Fibroblast of skin of back (primary cell): Measurements from ENCODE around the gene CDC20.
A peak's percentile ranks its signal among the peaks of the same experiment; 100 is the strongest.
"Not testable (repeated sequence)": the region's sequence is repeated elsewhere in the genome, so short reads cannot be mapped to it uniquely, and the experiment has no call there.

ENCODE experiments used
- DNase-seq: peaks from one replicate; pipeline ENCODE4 v3.0.0-alpha.2; 2013

The CDC20 gene

DNA sequence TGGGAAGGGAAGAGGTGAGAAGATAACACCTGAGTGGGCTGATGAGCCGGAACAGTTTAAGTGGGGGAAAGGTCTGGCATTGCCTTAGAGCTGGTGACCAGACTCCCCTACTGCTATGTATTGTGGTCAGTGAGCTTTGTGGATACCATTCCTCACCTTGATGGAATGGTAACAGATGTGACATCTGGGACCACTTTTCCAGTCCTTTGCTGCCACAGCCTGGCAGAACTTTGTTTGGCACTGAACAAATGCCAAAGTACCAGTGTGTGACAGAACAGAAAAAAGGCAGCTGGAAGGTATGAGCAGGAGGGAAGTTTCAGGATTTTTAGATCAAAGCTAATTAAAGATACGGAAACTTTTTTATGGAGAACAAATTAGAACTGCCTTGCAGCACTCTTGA lies 24.7 kb downstream of the CDC20 start:
- no peak for DNase-seq

DNA sequence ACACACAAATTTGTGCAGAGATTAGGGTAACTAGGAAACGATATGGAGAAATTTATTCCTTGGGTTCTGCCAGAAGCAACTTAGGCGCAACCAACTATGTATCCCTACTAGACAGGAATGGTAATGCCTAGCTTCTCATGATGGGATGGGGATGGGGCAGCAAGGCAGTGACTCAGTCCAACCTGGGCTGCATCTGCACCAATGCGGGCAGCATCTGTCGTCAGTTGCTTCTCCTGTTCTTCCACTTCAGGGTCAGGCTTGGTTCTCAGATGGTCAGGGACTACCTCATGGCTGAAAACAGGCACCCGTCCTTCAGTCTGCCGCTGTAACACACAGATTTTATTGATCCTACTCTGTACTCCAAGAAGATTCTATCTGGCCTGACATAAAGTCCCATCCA lies 27.9 kb downstream of the CDC20 start:
- no peak for DNase-seq

DNA sequence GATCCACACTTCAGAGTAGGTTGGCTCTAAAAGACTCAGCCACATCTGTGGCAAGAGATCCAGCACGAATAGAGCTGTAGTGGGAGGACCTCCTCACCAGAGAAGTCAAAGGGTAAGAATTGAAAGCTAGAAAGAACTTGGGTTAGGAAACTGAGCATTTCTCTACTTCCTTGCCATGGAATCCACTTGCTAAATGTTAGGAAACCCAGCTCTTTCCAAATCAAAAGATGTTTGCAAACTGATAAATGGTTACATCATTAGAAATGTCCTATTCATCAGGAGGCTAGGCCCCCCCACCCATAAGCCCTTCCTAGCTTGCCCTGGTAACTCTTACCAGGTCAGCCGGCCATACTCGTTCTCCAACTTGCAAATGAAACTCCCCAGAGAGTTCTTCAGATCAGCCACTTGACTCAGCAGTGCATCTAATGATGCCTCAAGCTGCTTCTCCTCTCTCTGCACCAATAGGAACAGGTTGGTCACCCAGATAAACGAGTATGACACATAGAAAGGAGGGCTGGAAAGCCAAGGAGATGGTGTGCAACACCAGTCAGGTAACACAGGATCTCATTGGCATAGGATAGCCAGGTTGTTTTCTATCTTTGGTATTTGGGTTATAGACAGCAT lies 29.3 kb downstream of the CDC20 start:
- DNase-seq = no peak

DNA sequence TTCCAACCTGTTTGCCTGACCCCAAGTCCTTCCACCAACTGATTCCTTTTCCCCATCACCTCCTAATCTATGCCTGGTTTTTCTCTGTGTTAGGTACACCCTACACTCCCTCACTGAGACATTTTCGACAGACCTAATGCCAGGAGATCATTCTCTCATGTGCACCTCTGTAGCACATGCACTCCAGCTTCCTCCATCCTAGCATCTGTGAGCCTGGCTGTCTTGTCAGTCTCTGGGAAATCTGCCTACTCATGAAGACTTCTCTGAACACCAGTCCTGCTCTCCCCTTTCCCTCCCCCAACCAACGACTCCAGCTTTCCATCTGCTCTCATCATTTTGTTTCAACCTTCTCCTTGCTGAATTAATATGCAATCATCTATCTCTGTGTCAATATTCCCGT lies 29.8 kb downstream of the CDC20 start:
- no peak for DNase-seq

DNA sequence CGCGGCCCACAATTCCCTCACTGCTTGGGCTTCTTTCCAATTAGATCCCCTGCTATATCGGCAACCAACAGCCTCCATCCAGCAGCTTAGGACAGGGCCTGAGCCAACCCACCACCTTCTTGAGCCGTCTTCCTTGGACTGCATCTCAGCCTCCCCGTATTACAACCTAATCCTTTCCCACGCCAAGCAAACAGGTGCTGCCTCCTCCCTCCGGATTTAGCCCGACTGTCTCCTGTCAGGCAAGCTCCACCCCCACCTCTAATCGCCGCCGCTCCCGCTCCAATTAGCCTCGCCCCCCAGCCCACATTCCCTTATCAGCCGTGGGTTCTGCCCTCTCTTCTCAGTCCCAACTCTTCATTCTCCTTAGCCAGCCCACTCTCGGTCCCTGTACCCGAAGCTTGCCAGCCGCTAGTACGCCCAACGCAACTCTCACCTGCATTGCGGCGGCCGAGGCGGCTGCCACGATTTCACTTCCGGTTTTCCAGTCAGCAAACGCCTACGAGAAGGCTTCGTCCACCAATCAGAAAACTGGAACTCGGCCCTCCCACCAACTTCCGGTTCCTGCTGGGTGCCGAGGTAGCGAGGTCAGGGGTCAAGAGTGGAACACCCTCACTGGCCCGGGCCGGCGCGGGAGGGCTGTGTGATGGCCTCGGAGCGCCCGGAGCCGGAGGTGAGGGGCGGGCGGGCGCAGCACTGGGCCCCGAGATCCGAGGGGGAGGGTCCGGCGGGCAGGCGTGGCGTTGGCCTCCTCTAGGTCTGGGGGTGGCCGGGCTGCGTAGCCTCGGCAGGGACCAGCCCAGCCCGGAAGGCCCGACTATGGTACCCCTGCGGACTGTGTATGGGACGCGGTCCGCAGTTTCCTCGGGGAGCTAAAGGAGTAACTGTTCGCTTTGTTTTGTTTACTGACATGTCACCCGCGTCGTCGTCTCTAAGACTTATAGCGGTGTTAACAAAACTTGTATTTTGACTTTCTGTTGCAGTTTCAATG lies 30.8 kb downstream of the CDC20 start, which contains the start of the genes MED8 and SZT2:
Gene MED8 (minus strand): TSS at position 475 of the 988 bp plus-strand sequence. CDS start 36 bp downstream, at position 439.
Gene SZT2 (plus strand): TSS at position 574 of the 988 bp plus-strand sequence. CDS start 70 bp downstream, at position 644.
- peak; percentile 92 for DNase-seq

DNA sequence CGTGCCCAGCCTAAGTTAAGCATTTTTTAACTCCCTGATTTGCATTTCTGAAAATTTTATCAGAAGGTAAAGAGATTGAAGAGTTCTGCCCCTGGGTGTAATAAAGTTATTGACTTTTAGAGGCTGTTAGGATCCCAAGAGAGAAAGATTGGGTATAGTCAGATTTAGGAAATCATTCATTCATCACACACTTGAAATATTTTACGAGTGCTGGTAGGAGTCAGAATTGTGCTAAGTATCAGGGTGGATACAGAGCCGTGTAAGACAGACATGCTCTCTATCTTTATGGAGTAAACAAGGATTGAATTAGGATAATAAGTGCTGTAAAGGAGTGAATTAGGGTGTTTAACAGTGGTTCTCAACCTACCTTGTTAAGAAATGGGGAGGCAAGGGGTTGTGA lies 33.9 kb downstream of the CDC20 start:
- no peak for DNase-seq

DNA sequence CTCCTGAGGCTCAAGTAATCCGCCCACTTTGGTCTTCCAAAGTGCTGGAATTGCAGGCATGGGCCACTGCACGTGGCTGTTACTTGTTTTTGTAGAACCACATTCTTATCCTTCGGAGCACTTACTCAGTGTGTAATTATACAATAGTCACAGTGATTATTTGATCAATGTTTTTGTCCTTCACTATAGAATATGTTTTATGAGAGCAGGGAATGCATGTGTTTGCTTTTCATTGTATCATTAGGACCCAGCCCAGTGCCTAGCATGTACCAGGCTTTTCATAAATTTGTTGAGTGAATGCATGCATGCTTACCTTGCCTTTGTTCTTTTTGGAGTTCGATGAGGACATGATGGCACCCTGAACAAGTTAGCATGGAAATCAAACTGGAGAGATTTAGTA lies 36.7 kb downstream of the CDC20 start:
- no peak for DNase-seq

DNA sequence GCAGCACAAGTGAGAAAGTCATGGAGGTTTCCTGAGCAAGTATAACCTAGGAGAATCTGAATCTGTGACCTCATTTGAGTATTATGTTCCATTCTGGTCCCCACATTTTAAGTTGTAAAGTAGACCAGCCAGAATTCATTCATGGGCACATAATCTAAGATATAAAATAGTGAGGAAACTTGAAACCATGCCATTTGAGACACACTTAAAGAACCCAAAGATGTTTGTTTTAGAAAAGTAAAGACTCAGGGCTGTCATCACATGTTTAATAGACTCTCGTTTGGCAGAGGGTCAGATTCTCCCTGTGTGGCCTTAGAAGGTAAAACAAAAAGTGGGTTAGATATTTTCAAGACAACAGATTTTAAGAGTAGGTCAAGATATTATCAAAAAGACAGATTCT lies 37.3 kb downstream of the CDC20 start:
- DNase-seq = no peak

DNA sequence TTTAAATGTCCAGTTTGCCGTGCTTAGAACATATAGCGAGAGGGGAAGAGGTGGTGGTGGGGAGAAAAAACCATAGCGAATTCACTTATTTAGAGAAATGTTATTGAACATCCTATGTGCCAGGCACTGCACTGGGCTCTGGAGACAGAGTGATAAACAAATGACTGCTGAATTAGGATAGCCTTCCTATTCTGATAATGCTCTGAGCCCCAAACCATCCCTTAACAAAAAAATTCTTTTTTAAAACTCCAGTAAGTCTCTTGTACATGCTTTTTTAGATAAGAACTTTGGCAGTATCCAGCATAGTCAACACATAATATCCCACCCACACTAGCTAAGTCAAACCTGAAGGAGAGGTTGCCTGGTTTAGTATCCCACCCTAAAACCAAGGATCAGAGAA lies 39.4 kb downstream of the CDC20 start:
- DNase-seq = no peak

DNA sequence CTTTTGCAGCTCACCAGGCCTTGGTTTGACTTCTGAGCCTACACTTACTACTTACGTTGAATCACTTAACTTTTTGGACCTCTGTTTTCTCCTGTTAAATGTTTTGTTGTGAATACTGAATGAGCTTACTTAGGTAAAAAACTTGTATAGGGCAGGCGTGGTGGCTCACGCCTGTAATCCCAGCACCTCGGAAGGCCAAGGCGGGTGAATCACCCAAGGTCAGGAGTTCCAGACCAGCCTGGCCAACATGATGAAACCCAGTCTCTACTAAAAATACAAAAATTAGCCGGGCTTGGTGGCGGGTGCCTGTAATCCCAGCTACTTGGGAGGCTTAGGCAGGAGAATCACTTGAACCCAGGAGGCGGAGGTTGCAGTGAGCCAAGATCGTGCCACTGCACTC lies 41.7 kb downstream of the CDC20 start:
- DNase-seq = not testable (repeated sequence)

DNA sequence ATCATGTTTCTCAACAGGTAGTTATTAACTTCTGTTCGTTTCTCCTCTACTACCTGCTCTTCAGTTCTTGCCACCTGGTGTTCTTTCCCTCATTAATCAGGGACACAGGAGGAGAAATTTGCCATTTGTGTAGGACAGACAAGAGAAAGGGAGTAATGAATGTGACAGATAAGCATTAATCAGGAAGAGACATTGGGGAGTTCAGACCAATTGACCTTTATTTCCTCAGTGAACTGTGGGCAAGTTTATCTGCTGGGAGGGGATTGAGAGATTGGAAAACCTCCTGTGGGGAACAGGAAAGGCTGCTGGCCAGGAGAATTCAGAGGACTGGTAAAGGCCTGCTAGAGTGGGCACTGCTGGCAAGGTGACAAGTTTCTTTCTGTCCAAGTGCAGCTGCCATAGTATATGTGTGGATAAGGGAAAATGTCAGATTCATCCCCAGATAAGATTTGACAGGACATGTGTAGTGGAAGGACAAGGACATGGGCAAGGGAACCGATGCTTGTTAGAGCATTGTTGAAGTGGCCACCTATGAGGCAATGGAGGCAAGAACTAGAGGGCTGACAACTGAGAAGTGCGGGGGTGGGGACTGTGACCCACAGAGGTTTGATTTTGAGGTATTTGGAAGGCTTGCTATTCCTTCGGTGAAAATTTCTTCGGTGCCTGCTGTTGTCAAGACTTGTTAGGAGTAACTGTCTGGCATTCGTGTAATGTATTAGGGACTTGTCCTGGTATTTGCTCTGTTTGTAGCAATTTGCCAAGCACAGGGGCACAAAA lies 43.5 kb downstream of the CDC20 start:
- DNase-seq = no peak

DNA sequence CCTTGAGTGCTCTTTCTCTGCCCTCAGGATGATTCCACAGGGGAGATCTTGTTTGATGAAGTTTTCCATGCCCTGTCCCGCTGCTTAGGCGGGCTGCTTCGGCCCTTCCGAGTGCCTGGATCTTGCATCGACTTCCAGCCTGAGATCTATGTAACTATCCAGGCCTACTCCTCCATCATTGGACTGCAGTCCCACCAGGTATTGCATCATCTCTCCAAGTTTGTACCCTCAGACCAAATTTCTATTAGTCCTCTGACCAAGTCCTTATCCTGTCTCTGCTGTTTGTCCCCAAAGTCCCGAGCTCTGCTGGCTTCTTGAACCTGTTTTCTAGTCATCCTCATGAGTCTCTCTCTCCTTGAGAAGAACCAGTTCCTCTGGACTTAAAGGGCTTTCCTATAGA lies 45.6 kb downstream of the CDC20 start:
- DNase-seq = no peak

DNA sequence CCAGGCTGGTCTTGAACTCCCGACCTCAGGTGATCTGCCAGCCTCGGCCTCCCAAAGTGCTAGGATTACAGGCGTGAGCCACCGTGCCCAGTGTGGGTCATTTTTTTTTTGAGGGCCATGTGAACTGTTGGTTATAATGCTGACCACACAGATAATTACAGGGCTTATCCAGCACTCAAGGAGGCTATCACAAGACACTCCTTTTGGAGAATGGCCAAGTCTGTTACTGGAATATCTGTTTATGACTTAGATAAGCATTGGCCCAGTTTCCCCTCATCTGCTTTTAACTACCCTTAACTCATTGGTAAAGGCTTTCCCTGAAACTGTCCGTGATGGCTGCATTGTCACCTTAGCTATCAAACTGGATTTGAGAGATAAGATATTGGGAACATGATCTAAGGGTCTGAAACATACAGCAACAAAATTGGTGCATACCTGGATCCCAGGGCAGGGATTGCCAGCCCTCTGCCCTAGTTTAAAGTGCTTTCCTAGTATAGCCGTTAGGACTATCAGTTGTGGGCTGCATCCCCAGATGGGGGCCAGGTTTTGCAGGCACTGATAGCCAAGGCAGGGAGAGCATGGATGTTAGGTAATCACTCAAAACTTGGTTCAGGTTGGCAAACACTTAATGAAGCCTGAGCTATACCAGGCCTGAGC lies 46.6 kb downstream of the CDC20 start:
- DNase-seq = no peak

DNA sequence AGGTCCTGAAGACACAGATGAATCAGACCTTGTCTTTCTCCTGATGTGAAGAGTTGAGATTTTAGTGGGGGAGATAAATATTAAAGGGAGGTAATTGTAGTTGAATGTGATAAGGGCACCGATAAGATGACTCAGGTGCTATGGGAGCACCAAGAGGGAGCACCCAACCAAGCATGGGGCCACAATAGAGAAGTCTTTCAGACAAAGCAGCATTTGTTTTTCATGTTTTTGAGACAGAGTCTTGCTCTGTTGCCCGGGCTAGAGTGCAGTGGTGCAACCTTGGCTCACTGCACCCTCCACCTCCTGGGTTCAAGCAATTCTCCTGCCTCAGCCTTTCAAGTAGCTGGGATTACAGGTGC lies 47.1 kb downstream of the CDC20 start:
- no peak for DNase-seq

DNA sequence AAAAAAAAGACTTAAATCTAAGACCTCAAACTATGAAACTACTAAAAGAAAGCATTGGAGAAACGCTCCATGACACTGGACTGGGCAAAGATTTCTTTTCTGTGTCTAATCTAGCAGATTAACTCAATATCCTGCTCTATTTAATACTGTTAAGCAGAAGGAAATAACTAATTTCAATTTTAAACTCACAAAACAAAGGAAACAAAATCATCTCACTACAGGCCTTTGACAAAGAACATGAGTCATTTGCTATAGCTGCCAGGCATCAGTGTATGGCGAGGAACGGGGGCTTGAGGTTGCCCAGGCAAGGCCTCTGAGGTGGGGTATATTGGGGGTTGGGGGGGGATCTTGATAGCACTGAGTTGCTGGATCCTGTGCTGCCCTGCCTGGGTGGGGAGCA lies 51.8 kb downstream of the CDC20 start:
- no peak for DNase-seq
